H1 (cell line): ENCODE results near the gene MGME1. TPM values are rescaled to one million over a fixed set of nuclear protein-coding genes. Genes with fewer than 3 reads are reported as not detected.

Experiments used
- KDM4A ChIP-seq: IDR thresholded peaks from one replicate; pipeline ENCODE4 v1.7.1; 2012; ENCODE audit warnings: low read depth, mild to moderate bottlenecking, moderate library complexity, low read length, inconsistent platforms; ENCODE audit not compliant: severe bottlenecking
- NRF1 ChIP-seq: IDR thresholded peaks from 2 replicates; pipeline ENCODE4 v1.6.1; 2011; ENCODE audit warnings: mild to moderate bottlenecking, low read depth, low read length, improper control_type of control experiment
- polyA plus RNA-seq, 7 experiments: library from polyadenylated mRNA; depleted of rRNA in 3 of 7; stranded (reverse) in 5 of 7; unstranded in 2 of 7; fragments of >200 nt in 5 of 7; fragments of 200-250 nt in 2 of 7; gene quantifications; 1 replicate in 5 of 7; 2 replicates in 1 of 7; 4 replicates in 1 of 7; pipeline versions ENCODE4 v1.2.1 to v1.2.3, GENCODE V29; 2011 to 2013; ENCODE audit warnings: missing spikeins in 2 of 7, mixed read lengths in 2 of 7
- total RNA-seq: library from RNA; stranded (reverse); fragmentation: NEBNext Ultra II Directional; extraction: Animal tissue kit (Norgen Biotek cat#: 25700); gene quantifications from 2 replicates; pipeline ENCODE4 v1.2.1, GENCODE V29; 2021

MGME1 gene
- total and polyA plus RNA-seq, 2 of the 8 experiments (the other 6 are each of a cell fraction or from before 2014, with no cell fraction given): 27.7 to 59.0 TPM

DNA sequence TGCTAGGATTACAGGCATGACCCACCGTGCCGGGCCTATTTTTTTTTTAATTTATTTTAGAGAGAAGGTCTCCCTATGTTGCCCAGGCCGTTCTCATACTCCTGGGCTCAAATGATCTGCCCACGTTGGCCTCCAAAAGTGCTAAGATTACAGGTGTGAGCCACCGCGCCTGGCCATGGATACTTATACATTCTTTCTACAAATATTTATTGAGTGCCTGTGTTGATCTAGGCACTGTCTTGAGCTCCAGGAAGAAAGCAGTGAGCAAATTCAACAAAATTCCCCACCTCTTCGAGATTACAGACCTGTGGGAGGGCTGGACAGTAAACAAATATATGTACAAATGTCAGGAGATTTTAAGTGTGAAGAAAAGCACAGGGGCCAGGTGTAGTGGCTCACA, 37.9 kb downstream of the MGME1 start (continued):
- TF ChIP-seq NRF1 (no peak), KDM4A (no peak)
